ENCODE results near the gene ZNHIT3.

ZNHIT3 gene

DNA sequence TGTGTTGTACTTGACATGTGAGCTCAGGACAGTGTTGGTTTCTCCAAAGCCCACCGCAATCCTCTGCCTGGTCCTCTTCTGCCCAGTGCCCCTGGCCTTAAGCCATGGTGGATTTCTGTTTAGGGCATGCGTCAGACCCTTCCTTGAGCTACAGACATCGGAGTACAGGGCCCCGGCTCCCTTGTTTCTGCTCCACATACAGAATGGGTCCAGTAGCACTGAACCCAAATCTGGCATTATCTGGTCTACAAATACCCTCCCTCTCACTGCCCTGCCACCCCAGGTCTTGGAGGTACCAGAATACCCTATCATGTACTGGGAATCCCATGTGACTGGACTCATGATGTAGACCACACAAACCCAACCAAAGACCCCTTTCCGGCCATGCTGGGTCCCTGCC lies 27.4 kb upstream of the ZNHIT3 start:
- Histone ChIP-seq H3K36me3 (ENCODE audit: insufficient read depth, low read length) (no peaks in the 10 kb centered on the region), H3K4me3 (ENCODE audit: low read depth, low read length, poor library complexity, severe bottlenecking) (no peak overlapping the region), H3K9ac (ENCODE audit: low read length) (no peak overlapping the region), H3K27me3 (ENCODE audit: insufficient read depth, low read length) (peaks cover 5% of the 10 kb centered on the region; the same call in 1 of the 2 replicates), H3K4me2 (ENCODE audit: low read length) (no peak overlapping the region), H3K4me1 (ENCODE audit: insufficient read depth, low read length, severe bottlenecking) (no peaks in the 10 kb centered on the region), H4K20me1 (ENCODE audit: insufficient read depth, low read length) (no peaks in the 10 kb centered on the region), H3K9me2 (ENCODE audit: low read depth, low read length) (no peaks in the 10 kb centered on the region), H3K27ac (ENCODE audit: low read depth, low read length, poor library complexity, severe bottlenecking) (no peak overlapping the region), H2AFZ (ENCODE audit: low read length) (no peak overlapping the region), H3K79me2 (ENCODE audit: insufficient read depth, low read length) (no peaks in the 10 kb centered on the region), H3K9me3 (ENCODE audit: low read length) (no peaks in the 10 kb centered on the region), H3F3A (ENCODE audit: insufficient read depth, low read length) (no peaks in the 10 kb centered on the region)
- TF ChIP-seq, protein P1, sequence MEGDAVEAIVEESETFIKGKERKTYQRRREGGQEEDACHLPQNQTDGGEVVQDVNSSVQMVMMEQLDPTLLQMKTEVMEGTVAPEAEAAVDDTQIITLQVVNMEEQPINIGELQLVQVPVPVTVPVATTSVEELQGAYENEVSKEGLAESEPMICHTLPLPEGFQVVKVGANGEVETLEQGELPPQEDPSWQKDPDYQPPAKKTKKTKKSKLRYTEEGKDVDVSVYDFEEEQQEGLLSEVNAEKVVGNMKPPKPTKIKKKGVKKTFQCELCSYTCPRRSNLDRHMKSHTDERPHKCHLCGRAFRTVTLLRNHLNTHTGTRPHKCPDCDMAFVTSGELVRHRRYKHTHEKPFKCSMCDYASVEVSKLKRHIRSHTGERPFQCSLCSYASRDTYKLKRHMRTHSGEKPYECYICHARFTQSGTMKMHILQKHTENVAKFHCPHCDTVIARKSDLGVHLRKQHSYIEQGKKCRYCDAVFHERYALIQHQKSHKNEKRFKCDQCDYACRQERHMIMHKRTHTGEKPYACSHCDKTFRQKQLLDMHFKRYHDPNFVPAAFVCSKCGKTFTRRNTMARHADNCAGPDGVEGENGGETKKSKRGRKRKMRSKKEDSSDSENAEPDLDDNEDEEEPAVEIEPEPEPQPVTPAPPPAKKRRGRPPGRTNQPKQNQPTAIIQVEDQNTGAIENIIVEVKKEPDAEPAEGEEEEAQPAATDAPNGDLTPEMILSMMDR (IDR thresholded peaks at IDR 0.05; ENCODE audit: low read length): no peak

DNA sequence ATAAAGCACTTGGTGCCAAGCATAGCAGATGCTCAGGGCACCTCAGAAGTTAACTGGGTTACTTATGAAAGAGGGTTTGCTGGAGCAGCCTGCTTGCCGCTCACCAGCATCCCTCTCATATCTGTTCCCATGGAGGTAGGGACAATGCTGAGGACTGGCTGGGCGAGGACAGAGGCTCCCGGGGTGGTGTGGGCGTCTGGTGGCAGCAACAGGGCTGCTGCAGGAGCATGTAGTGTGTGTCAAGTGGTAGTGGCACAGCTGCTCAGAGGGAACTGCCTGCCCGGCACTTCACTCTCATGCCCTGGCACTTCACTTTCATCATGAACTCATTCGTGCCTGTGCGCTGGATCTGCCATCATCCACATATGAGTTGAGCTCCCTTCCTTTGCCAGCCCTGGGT lies 26.9 kb upstream of the ZNHIT3 start:
- H4K20me1 ChIP-seq (ENCODE audit: insufficient read depth, low read length): no peaks in the 10 kb centered on the region
- no peaks in the 10 kb centered on the region for H3K4me1 ChIP-seq (ENCODE audit: insufficient read depth, low read length, severe bottlenecking)
- no peaks in the 10 kb centered on the region for H3K79me2 ChIP-seq (ENCODE audit: insufficient read depth, low read length)
- TF ChIP-seq EZH2 (IDR thresholded peaks at IDR 0.05; ENCODE audit: borderline replicate concordance, low read length): no peak
- TF ChIP-seq, protein P1 (IDR thresholded peaks at IDR 0.05; ENCODE audit: low read length): no peak
- H3K36me3 ChIP-seq (ENCODE audit: insufficient read depth, low read length): no peaks in the 10 kb centered on the region
- no peak overlapping the region for H2AFZ ChIP-seq (ENCODE audit: low read length)
- no peak overlapping the region for H3K4me2 ChIP-seq (ENCODE audit: low read length)
- H3K9me3 ChIP-seq (ENCODE audit: low read length): no peaks in the 10 kb centered on the region
- no peaks in the 10 kb centered on the region for H3F3A ChIP-seq (ENCODE audit: insufficient read depth, low read length)
- H3K27me3 ChIP-seq (ENCODE audit: insufficient read depth, low read length): peaks cover 5% of the 10 kb centered on the region; the same call in 1 of the 2 replicates
- H3K9me2 ChIP-seq (ENCODE audit: low read depth, low read length): no peaks in the 10 kb centered on the region
- H3K4me3 ChIP-seq (ENCODE audit: low read depth, low read length, poor library complexity, severe bottlenecking): no peak overlapping the region
- H3K9ac ChIP-seq (ENCODE audit: low read length): no peak overlapping the region
- H3K27ac ChIP-seq (ENCODE audit: low read depth, low read length, poor library complexity, severe bottlenecking): no peak overlapping the region

DNA sequence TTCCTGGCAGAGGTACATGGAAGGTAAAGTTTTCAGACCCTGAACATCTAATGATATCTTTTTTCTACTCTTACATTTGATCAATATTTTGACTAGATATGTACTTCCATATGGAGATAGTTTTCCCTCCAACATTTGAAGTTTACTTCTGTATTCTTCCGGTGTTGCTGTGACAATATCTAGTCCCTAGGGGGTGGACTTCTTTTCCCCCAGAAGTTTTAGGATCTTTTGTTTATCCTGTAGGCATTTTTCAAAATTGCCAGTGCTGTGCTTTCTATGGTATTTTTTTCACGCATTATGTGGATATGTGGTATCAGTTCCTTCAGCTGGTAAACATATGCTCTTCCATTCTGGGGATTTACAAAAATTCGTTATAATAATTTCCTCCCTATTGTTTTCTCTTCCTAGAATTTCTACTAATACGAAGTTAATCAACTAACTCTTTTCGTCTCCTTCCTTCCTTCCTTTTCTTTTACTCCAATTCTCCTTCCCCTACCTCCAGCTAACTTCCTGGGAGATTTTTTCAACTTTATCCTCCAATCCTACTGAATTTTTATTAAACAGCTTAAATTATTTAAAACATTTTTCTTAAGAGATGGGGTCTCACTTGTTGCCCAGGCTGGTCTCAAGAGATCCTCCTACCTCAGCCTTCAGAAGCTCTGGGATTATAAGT lies 26.1 kb upstream of the ZNHIT3 start:
- H3K9me2 ChIP-seq (ENCODE audit: low read depth, low read length): no peaks in the 10 kb centered on the region
- H3K4me3 ChIP-seq (ENCODE audit: low read depth, low read length, poor library complexity, severe bottlenecking): no peak overlapping the region
- no peaks in the 10 kb centered on the region for H3K4me1 ChIP-seq (ENCODE audit: insufficient read depth, low read length, severe bottlenecking)
- no peaks in the 10 kb centered on the region for H3K9me3 ChIP-seq (ENCODE audit: low read length)
- no peak for TF ChIP-seq EZH2 (IDR thresholded peaks at IDR 0.05; ENCODE audit: borderline replicate concordance, low read length)
- TF ChIP-seq, protein P1 (IDR thresholded peaks at IDR 0.05; ENCODE audit: low read length): no peak
- no peak overlapping the region for H3K27ac ChIP-seq (ENCODE audit: low read depth, low read length, poor library complexity, severe bottlenecking)
- H2AFZ ChIP-seq (ENCODE audit: low read length): no peak overlapping the region
- no peaks in the 10 kb centered on the region for H3F3A ChIP-seq (ENCODE audit: insufficient read depth, low read length)
- no peak overlapping the region for H3K4me2 ChIP-seq (ENCODE audit: low read length)
- H3K79me2 ChIP-seq (ENCODE audit: insufficient read depth, low read length): no peaks in the 10 kb centered on the region
- H3K27me3 ChIP-seq (ENCODE audit: insufficient read depth, low read length): peaks cover 5% of the 10 kb centered on the region; the same call in 1 of the 2 replicates
- no peaks in the 10 kb centered on the region for H3K36me3 ChIP-seq (ENCODE audit: insufficient read depth, low read length)
- no peaks in the 10 kb centered on the region for H4K20me1 ChIP-seq (ENCODE audit: insufficient read depth, low read length)
- H3K9ac ChIP-seq (ENCODE audit: low read length): no peak overlapping the region
